ENCODE results near the gene ITGA7. TPM values are rescaled to one million over a fixed set of nuclear protein-coding genes. Genes with fewer than 3 reads are reported as not detected.

Gene ITGA7
- total RNA-seq (2021; ENCODE audit: unreplicated experiment) (2.5 TPM), Bru-seq, nascent RNA (percentile 23 among the genes with signal in this experiment), BruChase-seq, experiment 1, labeled RNA remaining after a 2-hour chase (percentile 27 among the genes with signal in this experiment), BruChase-seq, experiment 2, labeled RNA remaining after a 6-hour chase (percentile 29 among the genes with signal in this experiment)
- polyA plus RNA-seq (2012; ENCODE audit: insufficient read length), result 1.8 TPM
- long read RNA-seq, partial matches to known transcripts, result 7 of 9 reads
- long read RNA-seq, other reads (novel, unspliced or antisense), result 2 of 9 reads

DNA sequence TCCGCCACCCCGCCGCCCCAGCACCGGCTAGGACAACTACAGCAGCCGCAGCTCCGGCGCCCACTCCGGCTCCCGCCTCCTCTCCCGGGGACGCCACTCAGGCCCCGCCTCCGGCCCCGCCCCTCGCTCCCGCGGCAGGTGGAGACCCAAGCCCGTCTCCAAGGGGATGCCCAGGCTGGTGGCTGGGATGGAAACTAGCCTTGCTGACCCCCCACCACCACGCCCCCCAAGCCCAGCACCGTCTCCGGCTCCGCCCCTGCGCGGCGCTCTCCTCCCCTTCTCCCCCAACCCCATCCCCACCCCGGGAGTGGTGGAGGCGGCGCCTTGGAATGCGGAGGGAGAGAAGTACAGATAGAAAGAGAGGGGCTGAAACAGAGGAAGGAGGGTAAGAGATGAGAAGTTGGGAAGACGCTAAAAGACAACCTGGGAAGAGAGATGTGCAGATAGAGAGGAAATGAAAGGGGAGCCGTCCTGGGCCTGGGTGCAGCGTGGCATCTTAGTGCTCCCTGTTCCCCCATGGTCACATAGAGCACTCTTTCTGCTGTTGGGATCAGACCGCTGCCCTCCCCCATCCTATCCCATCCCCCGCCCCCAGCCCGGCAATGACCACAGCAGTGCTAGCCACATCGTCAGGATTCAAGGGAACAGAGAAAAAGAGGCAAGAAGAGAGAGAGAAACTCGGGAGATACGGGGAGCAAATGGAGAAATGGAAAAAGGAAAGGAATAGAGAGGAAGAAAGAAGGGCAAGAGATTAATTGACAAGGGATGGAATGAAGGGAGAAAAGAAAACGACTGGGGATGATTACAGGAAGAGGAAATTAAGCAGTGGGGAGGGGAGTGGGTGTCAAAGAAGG lies at the start of gene ITGA7:
Gene ITGA7 (minus strand): TSS at position 64 of the 854 bp plus-strand sequence. CDS start 222 bp downstream, outside the sequence.
- peaks cover 13% of the 10 kb centered on the region for H3K27me3 ChIP-seq (ENCODE audit: control insufficient read depth, insufficient read depth, low read length)
- H3K27ac ChIP-seq (ENCODE audit: low read length), result no peak within 1 kb of the TSS
- BruUV-seq (replicated peaks), result no TSS peak
- H3K36me3 ChIP-seq (ENCODE audit: control insufficient read depth, insufficient read depth, low read length), result no peaks in the 10 kb centered on the region
- H3K9me3 ChIP-seq (ENCODE audit: control insufficient read depth, insufficient read depth, low read depth, low read length), result no peaks in the 10 kb centered on the region
- peak; percentile 77 for ATAC-seq
- in situ Hi-C loops (cut with HindIII; ENCODE audit: low pct_unique_long_range_greater_than_20kb, low sequenced_read_pairs) (no loop called here), intact Hi-C loops (cut with micrococcal nuclease; ENCODE audit: unreplicated experiment) (no loop called here)
- H3K4me3 ChIP-seq (ENCODE audit: low read depth in 2 of 2, low read length in 2 of 2), result peak within 1 kb of the TSS; percentile 29 to 34
- ChIA-PET POLR2A (no interaction called here), CTCF (no interaction called here)
- H3K4me1 ChIP-seq (ENCODE audit: control insufficient read depth, insufficient read depth, low read length), result no peaks in the 10 kb centered on the region; the same call in 1 of the 2 replicates
- no peak for DNase-seq (ENCODE audit: low read depth, low spot score)
- TF ChIP-seq CTCF (IDR thresholded peaks at IDR 0.05) (no peak), TCF7L2 (IDR thresholded peaks at IDR 0.05; ENCODE audit: low read depth, low read length) (no peak)
- TF ChIP-seq, protein P1, sequence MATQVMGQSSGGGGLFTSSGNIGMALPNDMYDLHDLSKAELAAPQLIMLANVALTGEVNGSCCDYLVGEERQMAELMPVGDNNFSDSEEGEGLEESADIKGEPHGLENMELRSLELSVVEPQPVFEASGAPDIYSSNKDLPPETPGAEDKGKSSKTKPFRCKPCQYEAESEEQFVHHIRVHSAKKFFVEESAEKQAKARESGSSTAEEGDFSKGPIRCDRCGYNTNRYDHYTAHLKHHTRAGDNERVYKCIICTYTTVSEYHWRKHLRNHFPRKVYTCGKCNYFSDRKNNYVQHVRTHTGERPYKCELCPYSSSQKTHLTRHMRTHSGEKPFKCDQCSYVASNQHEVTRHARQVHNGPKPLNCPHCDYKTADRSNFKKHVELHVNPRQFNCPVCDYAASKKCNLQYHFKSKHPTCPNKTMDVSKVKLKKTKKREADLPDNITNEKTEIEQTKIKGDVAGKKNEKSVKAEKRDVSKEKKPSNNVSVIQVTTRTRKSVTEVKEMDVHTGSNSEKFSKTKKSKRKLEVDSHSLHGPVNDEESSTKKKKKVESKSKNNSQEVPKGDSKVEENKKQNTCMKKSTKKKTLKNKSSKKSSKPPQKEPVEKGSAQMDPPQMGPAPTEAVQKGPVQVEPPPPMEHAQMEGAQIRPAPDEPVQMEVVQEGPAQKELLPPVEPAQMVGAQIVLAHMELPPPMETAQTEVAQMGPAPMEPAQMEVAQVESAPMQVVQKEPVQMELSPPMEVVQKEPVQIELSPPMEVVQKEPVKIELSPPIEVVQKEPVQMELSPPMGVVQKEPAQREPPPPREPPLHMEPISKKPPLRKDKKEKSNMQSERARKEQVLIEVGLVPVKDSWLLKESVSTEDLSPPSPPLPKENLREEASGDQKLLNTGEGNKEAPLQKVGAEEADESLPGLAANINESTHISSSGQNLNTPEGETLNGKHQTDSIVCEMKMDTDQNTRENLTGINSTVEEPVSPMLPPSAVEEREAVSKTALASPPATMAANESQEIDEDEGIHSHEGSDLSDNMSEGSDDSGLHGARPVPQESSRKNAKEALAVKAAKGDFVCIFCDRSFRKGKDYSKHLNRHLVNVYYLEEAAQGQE (IDR thresholded peaks at IDR 0.05; ENCODE audit: insufficient read depth in 1 of 2, low read depth in 2 of 2, low read length in 1 of 2), result no peak

DNA sequence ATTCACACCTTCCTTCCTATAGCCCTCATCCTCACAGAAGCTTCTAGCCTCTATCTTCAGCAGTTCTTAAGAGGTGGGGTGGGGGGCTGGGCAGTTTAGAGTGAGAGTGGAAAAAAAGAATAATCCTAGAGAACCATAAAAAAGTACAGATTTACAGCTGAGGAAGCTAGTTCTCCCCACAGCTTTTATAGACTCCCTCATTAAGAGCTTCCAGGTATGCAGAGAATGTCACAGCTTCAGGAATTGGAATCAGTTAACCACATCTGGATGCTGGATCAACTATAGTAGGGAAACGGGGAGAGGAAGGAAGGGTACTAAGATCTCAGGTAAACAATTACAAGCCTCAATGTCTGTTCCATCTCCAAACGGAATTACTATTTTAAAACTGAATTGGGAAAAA lies 47.5 kb upstream of the ITGA7 start:
- no TSS peak for BruUV-seq (replicated peaks)
- in situ Hi-C loops (cut with HindIII; ENCODE audit: low pct_unique_long_range_greater_than_20kb, low sequenced_read_pairs) (no loop called here), intact Hi-C loops (cut with micrococcal nuclease; ENCODE audit: unreplicated experiment) (no loop called here)
- no peaks in the 10 kb centered on the region for H3K27me3 ChIP-seq (ENCODE audit: control insufficient read depth, insufficient read depth, low read length)
- ATAC-seq (no peak), DNase-seq (ENCODE audit: low read depth, low spot score) (no peak)
- ChIA-PET POLR2A (no interaction called here), CTCF (no interaction called here)
- peaks cover 22% of the 10 kb centered on the region for H3K36me3 ChIP-seq (ENCODE audit: control insufficient read depth, insufficient read depth, low read length)
- H3K9me3 ChIP-seq (ENCODE audit: control insufficient read depth, insufficient read depth, low read depth, low read length), result no peaks in the 10 kb centered on the region
- no peak overlapping the region for H3K4me3 ChIP-seq (ENCODE audit: low read depth in 2 of 2, low read length in 2 of 2)
- no peaks in the 10 kb centered on the region for H3K4me1 ChIP-seq (ENCODE audit: control insufficient read depth, insufficient read depth, low read length)
- no peak for TF ChIP-seq POLR2AphosphoS5 (IDR thresholded peaks at IDR 0.05; ENCODE audit: low read depth, low read length)
- no peak for TF ChIP-seq SIN3A (IDR thresholded peaks at IDR 0.05; ENCODE audit: borderline replicate concordance, insufficient read depth, low read depth, low read length)
- no peak for TF ChIP-seq CTCF (IDR thresholded peaks at IDR 0.05)
- TF ChIP-seq, protein P1 (IDR thresholded peaks at IDR 0.05; ENCODE audit: insufficient read depth in 1 of 2, low read depth in 2 of 2, low read length in 1 of 2), result no peak
- no peak for TF ChIP-seq TCF7L2 (IDR thresholded peaks at IDR 0.05; ENCODE audit: low read depth, low read length)
- no peak overlapping the region for H3K27ac ChIP-seq (ENCODE audit: low read length)

All from Panc1 (cell line).